Right lobe of liver (tissue), 6 donors: ENCODE results near the gene C1RL. TPM values are rescaled to one million over a fixed set of nuclear protein-coding genes. Genes with fewer than 3 reads are reported as not detected.
A peak's percentile ranks its signal among the peaks of the same experiment; 100 is the strongest.

Experiments used
- ATAC-seq, 4 donors: fragments of 200-7000 bp; cut with Tn5 transposase; one replicate each; pipeline ENCODE4 v1.9.1; 2020; ENCODE audit warnings: mild to moderate bottlenecking in 4 of 4, moderate library complexity in 4 of 4
- DNase-seq, 3 donors: peaks; one replicate each; pipeline ENCODE4 v3.0.0-alpha.2; 2020
- H3K27ac ChIP-seq, 3 donors: fragments of 200-600 bp; one replicate each; pipeline ENCODE4 v1.8.0; 2022
- H3K27me3 ChIP-seq, 2 donors: fragments of 200-600 bp; one replicate each; pipeline ENCODE4 v1.8.0; 2022
- H3K36me3 ChIP-seq, 4 donors: fragments of 200-600 bp; sonication (generic) in 1 of 4; one replicate each; pipeline versions ENCODE4 v1.5.1 to v1.8.0; 2017 to 2022; ENCODE audit warnings: control low read depth in 1 of 4
- H3K4me1 ChIP-seq, 4 donors: fragments of 200-600 bp; sonication (generic) in 1 of 4; one replicate each; pipeline versions ENCODE4 v1.5.1 to v1.8.0; 2017 to 2022; ENCODE audit warnings: control low read depth in 1 of 4
- H3K4me3 ChIP-seq, 3 donors: fragments of 200-600 bp; one replicate each; pipeline ENCODE4 v1.8.0; 2022
- H3K9me3 ChIP-seq, 4 donors: fragments of 200-600 bp; sonication (generic) in 1 of 4; one replicate each; pipeline versions ENCODE4 v1.5.1 to v1.8.0; 2017 to 2022; ENCODE audit warnings: control low read depth in 1 of 4
- POLR2A ChIP-seq: fragments of 450-650 bp; IDR thresholded peaks from one replicate; pipeline ENCODE4 v1.6.1; 2017; ENCODE audit warnings: antibody characterized with exemption, mild to moderate bottlenecking
- WGBS: methylation state at CpG from one replicate; pipeline ENCODE4 v1.1.6; 2018; ENCODE audit warnings: low coverage, low lambda C conversion rate; ENCODE audit not compliant: insufficient coverage; ENCODE audit errors: missing lambda C conversion rate; 5-methylcytosine and 5-hydroxymethylcytosine counted together
- intact Hi-C, 2 donors: fragments of 100-400 bp; cut with DNase I; formaldehyde crosslinking; loops; one replicate each; pipeline versions ENCODE4 v1.11.2 to v1.14.1; 2022
- total RNA-seq, 6 experiments: library from RNA; depleted of rRNA in 2 of 6; stranded (reverse); fragments of >200 nt in 2 of 6; fragmentation: NEBNext Ultra II Directional in 3 of 6; extraction: Animal tissue kit (Norgen Biotek cat#: 25700) in 3 of 6; gene quantifications; one replicate each; pipeline versions ENCODE4 v1.1.0 to v1.2.4, GENCODE V29; 2016 to 2023
- TF ChIP-seq, protein P1 (sequence below), 4 donors: fragments of 200-600 bp in 3 of 4; fragments of 450-650 bp in 1 of 4; IDR thresholded peaks; one replicate each; pipeline versions ENCODE4 v1.5.1 to v1.8.0; 2016 to 2022; ENCODE audit warnings: antibody characterized with exemption in 4 of 4, mild to moderate bottlenecking in 2 of 4
- donor health status: DM: no; HTN: yes; CAD: no.
- donor health status: DM: no; HTN: no; CAD: no.
- donor health status: DM: no; HTN: no; CAD: no.
- donor health status: DM: no; HTN: yes; CAD: no.
- donor health status: DM: no; HTN: yes; CAD: no.

Gene C1RL
- total RNA-seq, 6 experiments from 2014 or later: 202 to 236 (median 216) TPM

GRCh38 chr12:7131502-7131866, 22.5 kb upstream of the C1RL start:
- WGBS: 17% methylated on average over 3 of the region's 7 CpGs
- H3K27ac ChIP-seq: no peak overlapping the region
- H3K4me3 ChIP-seq: peak overlapping the region; percentile 44 to 89 (median 87)
- peaks cover 0 to 31% (median 6%) of the 10 kb centered on the region in 4 donors for H3K36me3 ChIP-seq
- DNase-seq (no peak), ATAC-seq (no peak)
- TF ChIP-seq POLR2A: no peak
- TF ChIP-seq, protein P1, sequence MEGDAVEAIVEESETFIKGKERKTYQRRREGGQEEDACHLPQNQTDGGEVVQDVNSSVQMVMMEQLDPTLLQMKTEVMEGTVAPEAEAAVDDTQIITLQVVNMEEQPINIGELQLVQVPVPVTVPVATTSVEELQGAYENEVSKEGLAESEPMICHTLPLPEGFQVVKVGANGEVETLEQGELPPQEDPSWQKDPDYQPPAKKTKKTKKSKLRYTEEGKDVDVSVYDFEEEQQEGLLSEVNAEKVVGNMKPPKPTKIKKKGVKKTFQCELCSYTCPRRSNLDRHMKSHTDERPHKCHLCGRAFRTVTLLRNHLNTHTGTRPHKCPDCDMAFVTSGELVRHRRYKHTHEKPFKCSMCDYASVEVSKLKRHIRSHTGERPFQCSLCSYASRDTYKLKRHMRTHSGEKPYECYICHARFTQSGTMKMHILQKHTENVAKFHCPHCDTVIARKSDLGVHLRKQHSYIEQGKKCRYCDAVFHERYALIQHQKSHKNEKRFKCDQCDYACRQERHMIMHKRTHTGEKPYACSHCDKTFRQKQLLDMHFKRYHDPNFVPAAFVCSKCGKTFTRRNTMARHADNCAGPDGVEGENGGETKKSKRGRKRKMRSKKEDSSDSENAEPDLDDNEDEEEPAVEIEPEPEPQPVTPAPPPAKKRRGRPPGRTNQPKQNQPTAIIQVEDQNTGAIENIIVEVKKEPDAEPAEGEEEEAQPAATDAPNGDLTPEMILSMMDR (IDR thresholded peaks at IDR 0.05): no peak
- peaks cover 0 to 21% (median 0%) of the 10 kb centered on the region in 4 donors for H3K4me1 ChIP-seq
- no peaks in the 10 kb centered on the region for H3K9me3 ChIP-seq
- intact Hi-C loops: no loop called here
- no peaks in the 10 kb centered on the region for H3K27me3 ChIP-seq

DNA sequence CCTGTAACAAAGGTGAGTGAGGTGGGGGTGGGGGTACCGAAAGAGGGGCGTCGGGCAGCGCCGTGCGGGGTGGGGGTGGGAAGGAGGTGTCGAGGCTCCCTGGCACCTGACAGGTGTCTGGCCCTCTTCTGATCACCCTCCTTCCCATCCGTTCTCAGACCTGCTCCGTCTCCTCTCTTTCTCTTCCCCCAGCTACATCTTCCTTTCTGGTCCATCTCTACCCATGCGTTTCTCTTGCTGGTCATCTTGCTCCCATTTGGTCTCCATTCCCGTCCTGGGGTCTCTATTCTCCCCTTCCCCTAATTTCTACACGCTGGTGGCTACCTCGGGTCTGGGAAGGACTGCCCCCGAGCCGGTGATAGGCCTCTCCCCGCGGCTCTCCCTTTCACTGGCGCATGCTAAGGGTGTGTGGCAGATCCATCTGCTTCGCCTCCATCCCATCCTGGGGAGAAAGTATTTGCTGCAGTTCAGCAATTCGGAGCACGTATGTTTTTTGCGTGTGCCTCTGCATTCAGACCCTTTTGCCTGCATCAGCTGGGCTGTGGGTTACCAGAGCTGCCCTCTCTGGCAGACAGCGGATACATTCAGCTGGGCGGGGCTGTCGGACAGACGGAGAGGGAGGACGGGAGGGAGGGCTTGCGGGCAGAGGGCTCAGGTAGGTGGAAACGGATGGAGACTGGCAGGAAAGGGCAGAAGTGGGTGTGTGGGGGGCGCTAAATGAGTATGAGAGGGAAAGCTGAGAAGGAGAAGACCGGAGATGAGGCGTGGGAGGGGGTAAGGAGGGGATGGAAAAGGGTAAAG, 21.9 kb upstream of the C1RL start:
- no peaks in the 10 kb centered on the region for H3K9me3 ChIP-seq
- intact Hi-C loops: no loop called here
- peak; percentile 80 to 84 (median 81) for DNase-seq
- 0% methylated on average over 25 of the region's 32 CpGs for WGBS
- H3K4me1 ChIP-seq: peaks cover 0 to 24% (median under 1%) of the 10 kb centered on the region in 4 donors
- H3K4me3 ChIP-seq: peak overlapping the region; percentile 44 to 89 (median 87)
- peak overlapping the region; percentile 83 to 97 (median 89) for H3K27ac ChIP-seq
- H3K36me3 ChIP-seq: peaks cover 0 to 25% (median 4%) of the 10 kb centered on the region in 4 donors
- TF ChIP-seq, protein P1 (IDR thresholded peaks at IDR 0.05): no peak
- no peak for TF ChIP-seq POLR2A
- peak; percentile 39 to 58 (median 47) for ATAC-seq
- H3K27me3 ChIP-seq: no peaks in the 10 kb centered on the region

- H3K9me3 ChIP-seq: no peaks in the 10 kb centered on the region
- WGBS: under 1% methylated on average over 27 of the region's 40 CpGs
- H3K27me3 ChIP-seq: no peaks in the 10 kb centered on the region
- DNase-seq (peak; percentile 86 to 94 (median 88)), ATAC-seq (peak; percentile 64 to 80 (median 72))
- TF ChIP-seq POLR2A: peak; percentile 82
- TF ChIP-seq, protein P1 (IDR thresholded peaks at IDR 0.05): no peak
- H3K4me3 ChIP-seq: peak within 1 kb of the TSS; percentile 44 to 89 (median 87)
- H3K27ac ChIP-seq: peak within 1 kb of the TSS; percentile 83 to 97 (median 89)
- peaks cover 0 to 17% (median 2%) of the 10 kb centered on the region in 4 donors for H3K36me3 ChIP-seq
- intact Hi-C loops: no loop called here
- peaks cover 0 to 33% (median 4%) of the 10 kb centered on the region in 4 donors for H3K4me1 ChIP-seq
These were observed 21.1 kb upstream of the C1RL start, which contains the start of gene CLSTN3 for GRCh38 chr12:7129872-7130691. Gene CLSTN3 (plus strand): TSS chr12:7130371. CDS start chr12:7130649, 278 bp downstream.

- H3K4me3 ChIP-seq: peak overlapping the region; percentile 44 to 89 (median 87)
- H3K27me3 ChIP-seq: no peaks in the 10 kb centered on the region
- ATAC-seq (peak; percentile 2 to 18 (median 8)), DNase-seq (peak in 1 of 3 donors; percentile 37)
- no peak for TF ChIP-seq POLR2A
- TF ChIP-seq, protein P1 (IDR thresholded peaks at IDR 0.05): no peak
- WGBS: 1% methylated on average over 14 of the region's 19 CpGs
- intact Hi-C loops: no loop called here
- H3K9me3 ChIP-seq: no peaks in the 10 kb centered on the region
- H3K36me3 ChIP-seq: peaks cover 0 to 10% (median under 1%) of the 10 kb centered on the region in 4 donors
- H3K27ac ChIP-seq: peak overlapping the region; percentile 83 to 97 (median 89)
- H3K4me1 ChIP-seq: peaks cover 0 to 40% (median 7%) of the 10 kb centered on the region in 4 donors
These were observed 20.4 kb upstream of the C1RL start for GRCh38 chr12:7129287-7129871.
